Smooth muscle cell of the brain vasculature (primary cell): ENCODE measurements around the gene CCND1.
A peak's percentile ranks its signal among the peaks of the same experiment; 100 is the strongest.
"Not testable (repeated sequence)": the region's sequence is repeated elsewhere in the genome, so short reads cannot be mapped to it uniquely, and the experiment has no call there.

Experiments
- DNase-seq: peaks from one replicate; pipeline ENCODE4 v3.0.0-alpha.2; 2012; ENCODE audit warnings: low read depth, low spot score

CCND1 gene

GRCh38 chr11:69617682-69618081 is 23.3 kb upstream of the CCND1 start:
- DNase-seq: no peak

DNA sequence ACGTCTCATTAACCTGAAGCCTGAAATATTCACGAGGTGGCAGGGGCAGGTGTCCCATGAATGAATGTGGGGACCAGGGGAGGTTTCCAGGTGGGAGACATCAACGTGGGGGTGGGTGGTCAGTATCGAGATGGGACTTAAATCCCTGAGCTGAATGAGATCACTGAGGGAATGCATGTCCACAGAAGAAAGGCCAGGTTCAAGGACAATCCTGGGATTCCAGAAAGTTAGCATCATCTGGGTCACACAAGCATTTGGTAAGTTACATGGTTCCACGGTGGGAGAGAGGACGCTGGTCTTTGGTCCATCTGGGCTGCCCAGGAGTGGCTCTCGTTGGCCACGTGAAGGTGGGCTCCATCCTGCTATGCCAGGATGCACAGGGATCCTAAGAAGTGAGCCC is 22.7 kb upstream of the CCND1 start:
- no peak for DNase-seq

DNA sequence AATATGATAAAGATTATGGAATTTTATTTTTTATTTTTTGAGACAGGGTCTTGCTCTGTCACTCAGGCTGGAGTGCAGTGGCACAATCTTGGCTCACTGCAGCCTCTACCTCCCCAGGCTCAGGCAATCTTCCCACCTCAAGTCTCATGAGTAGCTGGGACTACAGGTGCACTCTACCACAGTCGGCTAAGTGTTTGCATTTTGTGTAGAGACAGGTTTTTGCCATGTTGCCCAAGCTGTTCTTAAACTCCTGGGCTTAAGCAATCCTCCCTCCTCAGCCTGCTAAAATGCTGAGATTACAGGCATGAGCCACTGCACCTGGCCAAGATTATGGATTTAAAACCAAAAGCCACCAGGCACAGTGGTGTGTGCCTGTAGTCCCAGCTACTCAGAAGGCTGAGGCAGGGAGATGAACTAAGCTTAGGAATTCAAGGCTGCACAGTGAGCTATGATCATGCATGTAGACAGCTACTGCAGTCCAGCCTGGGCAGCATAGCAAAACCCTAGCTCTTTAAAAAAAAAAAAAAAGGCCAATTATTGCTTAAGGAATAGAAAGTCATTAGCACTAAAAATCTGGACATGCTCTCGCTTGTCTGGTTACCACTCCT is 20.2 kb upstream of the CCND1 start:
- DNase-seq: no peak

- DNase-seq: not testable (repeated sequence)
Observed at GRCh38 chr11:69622097-69622681, 18.8 kb upstream of the CCND1 start.

DNA sequence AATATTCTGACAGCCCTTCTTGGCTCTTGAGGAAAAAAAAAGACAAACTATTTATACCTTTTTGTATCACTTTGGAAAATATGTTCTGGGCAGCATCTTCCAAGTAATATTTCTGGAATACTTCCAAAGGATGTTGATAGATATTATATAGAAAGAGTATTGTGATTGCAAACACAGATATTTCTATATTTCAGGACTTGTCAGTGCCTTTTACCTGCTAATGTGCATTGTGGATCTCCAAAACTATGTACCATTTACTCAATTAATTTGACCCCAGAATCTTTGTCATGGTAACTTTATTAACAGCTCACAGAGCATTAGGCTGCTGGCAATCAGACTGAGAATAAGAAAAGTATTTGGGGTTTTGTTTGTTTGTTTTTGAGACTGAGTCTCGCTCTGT is 16.7 kb upstream of the CCND1 start:
- no peak for DNase-seq

DNA sequence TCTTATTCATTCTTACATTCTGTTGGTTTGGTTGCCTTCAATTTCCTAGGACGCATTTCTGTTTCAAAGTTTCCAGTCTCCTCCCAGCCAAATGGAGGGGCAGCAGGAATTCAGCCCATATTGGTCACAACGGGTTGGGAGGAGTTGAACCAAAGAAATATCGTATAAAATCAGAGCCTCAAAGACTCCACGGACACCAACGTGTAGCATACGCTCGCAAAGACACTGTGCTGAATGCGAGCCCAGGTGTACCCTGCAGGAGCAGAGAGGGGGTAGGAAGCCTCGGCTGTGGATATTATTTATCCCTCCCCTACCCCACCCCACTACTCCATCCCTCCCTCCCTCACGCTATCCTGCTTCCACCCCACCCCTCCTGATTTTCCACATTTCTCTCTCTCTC is 15.5 kb upstream of the CCND1 start:
- DNase-seq: no peak

DNA sequence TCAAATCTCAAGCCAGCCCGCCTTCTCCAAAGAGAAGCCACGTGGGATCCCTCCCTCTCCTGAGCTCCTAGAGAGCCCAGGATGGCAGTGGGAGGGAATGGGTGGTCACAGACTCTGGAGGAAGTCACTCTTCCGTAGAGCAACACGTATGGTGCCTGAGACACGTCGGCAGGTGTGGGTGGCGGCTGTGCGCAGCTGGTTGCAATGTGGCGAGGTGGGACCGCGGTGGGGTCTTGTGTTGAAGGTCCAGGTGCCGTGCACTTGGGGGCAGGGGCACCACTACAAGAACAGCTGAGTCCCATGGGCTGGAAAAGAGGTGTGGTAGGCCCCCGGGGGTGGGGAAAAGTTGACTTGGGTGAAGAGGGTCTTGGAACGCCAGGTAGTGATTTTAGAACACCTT is 13.4 kb upstream of the CCND1 start:
- DNase-seq: no peak

- no peak for DNase-seq
Observed at GRCh38 chr11:69630017-69630416, 10.9 kb upstream of the CCND1 start.

GRCh38 chr11:69630424-69630823 is 10.5 kb upstream of the CCND1 start:
- DNase-seq: no peak

DNA sequence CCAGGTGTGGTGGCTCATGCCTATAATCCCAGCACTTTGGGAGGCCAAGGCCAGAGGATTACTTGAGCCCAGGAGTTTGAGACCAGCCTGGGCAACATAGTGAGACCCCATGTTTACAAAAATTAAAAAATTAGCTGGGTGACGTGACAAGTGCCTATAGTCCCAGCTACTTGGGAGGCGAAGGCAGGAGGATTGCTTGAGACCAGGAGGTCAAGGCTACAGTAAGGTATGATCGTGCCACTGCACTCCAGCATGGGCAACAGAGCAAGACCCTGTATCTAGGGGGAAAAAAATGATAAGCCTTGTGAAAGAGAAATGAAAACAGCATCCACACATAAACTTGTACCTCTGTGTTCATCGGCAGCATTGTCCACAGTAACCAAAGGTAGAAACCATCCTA is 8.1 kb upstream of the CCND1 start:
- no peak for DNase-seq

DNA sequence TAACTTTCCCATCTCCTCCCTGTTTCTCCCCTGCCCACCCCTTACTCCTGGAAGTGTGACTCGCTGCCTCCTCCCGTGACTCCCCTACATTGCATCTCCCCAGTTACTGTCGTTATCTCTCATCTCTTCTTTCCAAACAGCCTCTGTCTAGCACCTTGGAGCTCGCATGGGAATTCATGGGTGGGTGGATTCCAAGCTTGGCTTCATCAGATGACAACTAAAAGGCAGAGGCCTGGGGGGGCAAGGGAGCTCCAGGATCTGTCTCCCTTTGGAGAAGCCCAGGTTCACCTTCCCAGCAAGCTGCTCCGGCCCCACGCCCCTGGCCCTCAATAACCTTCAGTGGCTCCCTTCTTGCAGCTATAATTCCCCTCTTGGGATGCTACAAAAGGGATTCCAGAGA is 6.9 kb upstream of the CCND1 start:
- DNase-seq: no peak

DNA sequence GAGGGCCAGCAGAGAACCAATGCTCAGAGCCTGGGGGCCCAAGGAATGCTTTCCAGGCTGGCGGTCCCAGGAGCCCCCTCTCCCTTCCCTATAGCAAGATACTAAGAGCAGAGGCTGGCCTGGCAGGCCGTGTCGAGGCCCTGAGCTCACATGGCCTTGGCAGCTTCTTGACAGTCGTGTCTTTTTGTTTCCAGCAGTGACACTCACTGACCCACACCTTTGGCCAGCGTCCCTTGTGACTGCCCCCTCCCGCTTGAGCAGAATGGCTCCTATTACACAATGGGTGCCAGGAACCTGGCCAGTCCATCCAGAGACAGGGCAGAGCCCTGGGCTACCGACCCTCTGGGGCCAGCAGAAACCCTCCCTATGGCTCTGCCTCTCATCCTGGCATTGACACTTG is 6.4 kb upstream of the CCND1 start:
- DNase-seq: no peak

- DNase-seq: no peak
Observed at GRCh38 chr11:69635195-69635594, 5.8 kb upstream of the CCND1 start.

DNA sequence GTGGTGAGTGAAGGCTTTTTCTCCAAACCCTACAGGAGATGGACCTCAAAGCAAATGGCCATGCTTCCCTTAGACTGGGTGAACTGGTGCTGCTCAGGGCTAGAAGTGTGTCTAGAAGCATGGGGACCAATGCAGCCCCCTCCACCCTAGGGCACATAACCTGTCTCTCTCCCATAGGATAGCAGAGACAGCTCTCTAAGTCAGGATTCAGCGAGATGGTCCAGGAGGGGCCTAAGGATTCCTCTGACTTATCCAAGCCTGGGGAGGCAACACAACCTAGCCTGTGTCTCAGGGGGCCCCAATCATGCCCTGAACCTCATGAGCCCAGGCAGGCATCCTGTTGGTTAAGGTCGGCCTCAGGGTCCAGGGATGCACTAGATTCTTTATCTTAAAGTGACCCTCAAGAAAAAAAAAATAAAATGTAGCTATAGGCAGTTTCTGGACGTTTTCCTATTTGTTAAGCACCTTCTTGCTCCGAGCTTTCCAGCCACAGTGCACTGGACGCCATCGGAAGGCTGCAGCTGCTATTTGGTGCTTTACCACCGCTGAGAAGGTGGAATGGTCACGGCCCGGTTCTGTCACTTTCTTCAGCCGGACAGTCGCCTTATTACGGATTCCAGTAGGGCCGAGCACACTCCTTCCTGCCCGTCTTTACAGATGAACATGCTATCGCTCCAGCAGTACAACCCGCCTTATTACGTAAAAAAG is 5.0 kb upstream of the CCND1 start:
- DNase-seq: no peak

GRCh38 chr11:69636512-69637197 is 4.3 kb upstream of the CCND1 start:
- no peak for DNase-seq

DNA sequence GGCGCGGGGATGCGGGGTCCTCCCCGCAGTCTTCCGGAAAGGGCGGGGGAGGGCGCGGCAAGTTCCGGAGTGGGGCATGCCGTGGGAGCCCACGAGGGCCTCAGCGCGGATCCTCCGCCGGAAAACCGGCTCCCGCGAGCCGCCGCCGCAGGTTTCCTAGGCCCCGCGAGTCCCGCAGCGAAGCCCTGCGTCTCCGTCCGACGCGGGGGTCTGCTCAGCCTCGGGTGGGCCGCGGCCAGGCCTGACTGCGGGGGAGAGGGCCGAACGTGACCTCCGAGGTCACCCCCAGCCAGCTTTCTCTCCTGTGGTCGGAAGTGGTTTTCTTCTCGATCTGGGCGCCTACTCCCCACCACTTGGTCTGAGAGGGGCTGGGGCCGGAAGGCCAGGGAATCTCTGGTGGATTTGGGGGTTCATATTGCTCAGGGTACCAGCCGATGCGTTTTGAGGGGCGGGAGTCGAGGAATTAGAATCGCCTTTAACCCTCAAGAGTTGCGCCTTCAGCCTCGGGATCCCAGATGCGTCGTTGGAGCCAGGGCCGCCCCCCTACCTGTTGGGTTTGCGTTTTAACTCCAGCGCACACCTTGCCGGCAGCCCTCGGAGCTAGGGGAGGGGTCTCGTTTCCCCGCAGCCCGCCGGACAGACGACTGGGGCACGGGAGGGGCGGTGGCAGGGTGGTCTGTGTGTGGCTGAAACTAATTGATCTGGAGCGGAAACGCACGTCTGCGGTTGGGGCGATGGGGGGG is 3.6 kb upstream of the CCND1 start:
- no peak for DNase-seq

- no peak for DNase-seq
Observed at GRCh38 chr11:69637941-69638871, 2.8 kb upstream of the CCND1 start.

GRCh38 chr11:69638941-69639681 is 1.8 kb upstream of the CCND1 start:
- peak; percentile 92 for DNase-seq

DNA sequence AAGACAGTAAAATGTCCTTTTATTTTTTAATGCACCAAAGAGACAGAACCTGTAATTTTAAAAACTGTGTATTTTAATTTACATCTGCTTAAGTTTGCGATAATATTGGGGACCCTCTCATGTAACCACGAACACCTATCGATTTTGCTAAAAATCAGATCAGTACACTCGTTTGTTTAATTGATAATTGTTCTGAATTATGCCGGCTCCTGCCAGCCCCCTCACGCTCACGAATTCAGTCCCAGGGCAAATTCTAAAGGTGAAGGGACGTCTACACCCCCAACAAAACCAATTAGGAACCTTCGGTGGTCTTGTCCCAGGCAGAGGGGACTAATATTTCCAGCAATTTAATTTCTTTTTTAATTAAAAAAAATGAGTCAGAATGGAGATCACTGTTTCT is 1.1 kb upstream of the CCND1 start:
- DNase-seq: no peak
